Measurements from ENCODE around the gene SLC25A22.

Gene SLC25A22

DNA sequence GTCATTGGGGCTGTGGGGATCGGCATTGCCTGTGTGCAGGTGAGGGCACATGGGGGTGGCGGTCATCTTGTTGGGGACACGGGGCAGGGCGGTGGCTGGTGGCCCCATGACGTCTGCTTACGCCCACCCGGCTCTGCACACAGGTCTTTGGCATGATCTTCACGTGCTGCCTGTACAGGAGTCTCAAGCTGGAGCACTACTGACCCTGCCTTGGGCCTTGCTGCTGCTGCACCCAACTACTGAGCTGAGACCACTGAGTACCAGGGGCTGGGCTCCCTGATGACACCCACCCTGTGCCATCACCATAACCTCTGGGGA, 39.9 kb upstream of the SLC25A22 start:
- H3K4me2 ChIP-seq (ENCODE audit: low read depth, low read length, poor library complexity, severe bottlenecking), result no peak overlapping the region
- no peaks in the 10 kb centered on the region for H3K9me2 ChIP-seq (replicated peaks; ENCODE audit: insufficient read depth, low read length)
- no peak overlapping the region for H3K4me3 ChIP-seq (ENCODE audit: insufficient read depth, low read length, poor library complexity, severe bottlenecking)
- peaks cover 6% of the 10 kb centered on the region; the same call in 1 of the 2 replicates for H4K20me1 ChIP-seq (ENCODE audit: low read depth, low read length)
- H2AFZ ChIP-seq (ENCODE audit: low read depth, low read length, severe bottlenecking), result no peak overlapping the region
- H3K36me3 ChIP-seq (ENCODE audit: low read length), result no peaks in the 10 kb centered on the region
- H3K27me3 ChIP-seq (ENCODE audit: low read length), result no peaks in the 10 kb centered on the region
- H3K79me2 ChIP-seq (ENCODE audit: insufficient read depth, low read length), result peaks cover 19% of the 10 kb centered on the region
- no peak for TF ChIP-seq EZH2phosphoT487 (conservative IDR thresholded peaks at IDR 0.05; ENCODE audit: low read length)
- TF ChIP-seq, protein P1, sequence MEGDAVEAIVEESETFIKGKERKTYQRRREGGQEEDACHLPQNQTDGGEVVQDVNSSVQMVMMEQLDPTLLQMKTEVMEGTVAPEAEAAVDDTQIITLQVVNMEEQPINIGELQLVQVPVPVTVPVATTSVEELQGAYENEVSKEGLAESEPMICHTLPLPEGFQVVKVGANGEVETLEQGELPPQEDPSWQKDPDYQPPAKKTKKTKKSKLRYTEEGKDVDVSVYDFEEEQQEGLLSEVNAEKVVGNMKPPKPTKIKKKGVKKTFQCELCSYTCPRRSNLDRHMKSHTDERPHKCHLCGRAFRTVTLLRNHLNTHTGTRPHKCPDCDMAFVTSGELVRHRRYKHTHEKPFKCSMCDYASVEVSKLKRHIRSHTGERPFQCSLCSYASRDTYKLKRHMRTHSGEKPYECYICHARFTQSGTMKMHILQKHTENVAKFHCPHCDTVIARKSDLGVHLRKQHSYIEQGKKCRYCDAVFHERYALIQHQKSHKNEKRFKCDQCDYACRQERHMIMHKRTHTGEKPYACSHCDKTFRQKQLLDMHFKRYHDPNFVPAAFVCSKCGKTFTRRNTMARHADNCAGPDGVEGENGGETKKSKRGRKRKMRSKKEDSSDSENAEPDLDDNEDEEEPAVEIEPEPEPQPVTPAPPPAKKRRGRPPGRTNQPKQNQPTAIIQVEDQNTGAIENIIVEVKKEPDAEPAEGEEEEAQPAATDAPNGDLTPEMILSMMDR (IDR thresholded peaks at IDR 0.05; ENCODE audit: insufficient read depth, low read length, poor library complexity, severe bottlenecking), result no peak
- H3K27ac ChIP-seq (ENCODE audit: low read depth, low read length), result no peak overlapping the region
- no peak overlapping the region for H3K9ac ChIP-seq (ENCODE audit: low read length)
- H3K9me3 ChIP-seq (ENCODE audit: insufficient read depth, low read length), result no peaks in the 10 kb centered on the region
- H3F3A ChIP-seq (ENCODE audit: insufficient read depth), result no peaks in the 10 kb centered on the region

DNA sequence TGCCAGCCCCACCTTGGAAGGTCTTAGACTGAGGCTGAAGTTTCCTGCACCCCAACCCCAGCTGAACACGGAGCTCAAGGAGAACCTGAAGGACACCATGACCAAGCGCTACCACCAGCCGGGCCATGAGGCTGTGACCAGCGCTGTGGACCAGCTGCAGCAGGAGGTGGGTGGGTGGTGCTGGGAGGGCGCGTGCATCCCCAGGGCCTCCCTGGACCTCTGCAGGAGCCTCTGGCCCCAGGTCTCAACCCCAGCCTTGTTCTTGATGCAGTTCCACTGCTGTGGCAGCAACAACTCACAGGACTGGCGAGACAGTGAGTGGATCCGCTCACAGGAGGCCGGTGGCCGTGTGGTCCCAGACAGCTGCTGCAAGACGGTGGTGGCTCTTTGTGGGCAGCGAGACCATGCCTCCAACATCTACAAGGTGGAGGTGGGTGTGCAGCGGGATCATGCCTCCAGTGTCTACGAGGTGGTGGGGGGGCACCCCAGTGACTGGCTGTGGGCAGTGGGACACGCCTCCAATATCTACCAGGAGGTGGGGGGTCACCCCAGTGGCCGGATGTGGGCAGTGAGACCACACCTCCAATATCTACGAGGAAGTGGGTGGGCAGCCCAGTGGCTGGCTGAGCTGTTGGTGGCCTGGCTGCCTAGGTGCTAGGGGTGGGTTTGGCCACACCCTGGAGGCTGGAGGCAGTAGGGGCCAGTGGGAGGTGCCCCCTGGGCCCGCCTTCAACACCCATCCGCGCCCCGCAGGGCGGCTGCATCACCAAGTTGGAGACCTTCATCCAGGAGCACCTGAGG, 39.3 kb upstream of the SLC25A22 start:
- Histone ChIP-seq H3K9me3 (ENCODE audit: insufficient read depth, low read length) (no peaks in the 10 kb centered on the region), H3K27ac (ENCODE audit: low read depth, low read length) (no peak overlapping the region), H3K9me2 (replicated peaks; ENCODE audit: insufficient read depth, low read length) (no peaks in the 10 kb centered on the region), H3K36me3 (ENCODE audit: low read length) (no peaks in the 10 kb centered on the region), H3K4me2 (ENCODE audit: low read depth, low read length, poor library complexity, severe bottlenecking) (no peak overlapping the region), H3K27me3 (ENCODE audit: low read length) (no peaks in the 10 kb centered on the region), H3F3A (ENCODE audit: insufficient read depth) (no peaks in the 10 kb centered on the region), H3K4me3 (ENCODE audit: insufficient read depth, low read length, poor library complexity, severe bottlenecking) (no peak overlapping the region), H3K9ac (ENCODE audit: low read length) (no peak overlapping the region), H2AFZ (ENCODE audit: low read depth, low read length, severe bottlenecking) (no peak overlapping the region), H4K20me1 (ENCODE audit: low read depth, low read length) (peaks cover 6% of the 10 kb centered on the region; the same call in 1 of the 2 replicates), H3K79me2 (ENCODE audit: insufficient read depth, low read length) (peaks cover 19% of the 10 kb centered on the region)
- no peak for TF ChIP-seq EZH2phosphoT487 (conservative IDR thresholded peaks at IDR 0.05; ENCODE audit: low read length)
- TF ChIP-seq, protein P1 (IDR thresholded peaks at IDR 0.05; ENCODE audit: insufficient read depth, low read length, poor library complexity, severe bottlenecking), result no peak

DNA sequence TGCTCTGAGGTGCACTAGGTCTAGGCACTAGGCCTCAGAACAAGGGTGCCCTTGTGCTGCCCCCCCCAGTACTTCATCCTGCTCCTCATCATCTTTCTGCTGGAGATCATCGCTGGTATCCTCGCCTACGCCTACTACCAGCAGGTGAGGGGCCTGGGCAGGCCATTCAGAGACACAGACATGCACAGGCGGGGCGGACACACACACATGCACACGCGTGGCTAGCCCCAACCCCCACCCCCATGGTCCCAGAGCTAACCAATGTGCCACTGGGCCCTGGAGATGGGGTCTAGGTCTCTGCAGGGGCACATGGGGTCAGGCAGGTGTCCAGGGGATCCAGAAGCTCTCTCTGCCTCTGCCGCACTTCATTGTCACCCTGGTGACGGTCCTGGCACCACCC, 38.6 kb upstream of the SLC25A22 start:
- no peaks in the 10 kb centered on the region for H3K36me3 ChIP-seq (ENCODE audit: low read length)

More for the DNA sequence above, 38.6 kb upstream of the SLC25A22 start:
- H3K4me3 ChIP-seq (ENCODE audit: insufficient read depth, low read length, poor library complexity, severe bottlenecking), result no peak overlapping the region
- H3K9me3 ChIP-seq (ENCODE audit: insufficient read depth, low read length), result no peaks in the 10 kb centered on the region
- no peak overlapping the region for H3K27ac ChIP-seq (ENCODE audit: low read depth, low read length)
- no peaks in the 10 kb centered on the region for H3F3A ChIP-seq (ENCODE audit: insufficient read depth)
- H3K9me2 ChIP-seq (replicated peaks; ENCODE audit: insufficient read depth, low read length), result no peaks in the 10 kb centered on the region
- no peak overlapping the region for H3K4me2 ChIP-seq (ENCODE audit: low read depth, low read length, poor library complexity, severe bottlenecking)
- H3K79me2 ChIP-seq (ENCODE audit: insufficient read depth, low read length), result peaks cover 14% of the 10 kb centered on the region
- peaks cover 6% of the 10 kb centered on the region; the same call in 1 of the 2 replicates for H4K20me1 ChIP-seq (ENCODE audit: low read depth, low read length)
- H3K9ac ChIP-seq (ENCODE audit: low read length), result no peak overlapping the region
- no peaks in the 10 kb centered on the region for H3K27me3 ChIP-seq (ENCODE audit: low read length)
- H2AFZ ChIP-seq (ENCODE audit: low read depth, low read length, severe bottlenecking), result no peak overlapping the region
- TF ChIP-seq EZH2phosphoT487 (conservative IDR thresholded peaks at IDR 0.05; ENCODE audit: low read length), result no peak
- TF ChIP-seq, protein P1 (IDR thresholded peaks at IDR 0.05; ENCODE audit: insufficient read depth, low read length, poor library complexity, severe bottlenecking), result no peak
